Measurements from ENCODE around the gene PCDH9. TPM values are rescaled to one million over a fixed set of nuclear protein-coding genes. Genes with fewer than 3 reads are reported as not detected.

The PCDH9 gene
- total RNA-seq, 1 donor from 2014 or later, result 1.9 TPM

- Mint-ChIP-seq H3K4me1 (ENCODE audit: unreplicated experiment) (no peaks in the 10 kb centered on the region), H3K27me3 (ENCODE audit: unreplicated experiment) (peaks cover 1% of the 10 kb centered on the region)
- TF ChIP-seq CTCF (IDR thresholded peaks at IDR 0.05; ENCODE audit: unreplicated experiment), result no peak
These were observed 865.8 kb downstream of the PCDH9 start for GRCh38 chr13:66364346-66364745.

GRCh38 chr13:66362485-66362884 is 867.7 kb downstream of the PCDH9 start:
- no peak for DNase-seq (ENCODE audit: low spot score)
- H3K27ac Mint-ChIP-seq (ENCODE audit: unreplicated experiment), result no peak overlapping the region
- TF ChIP-seq CTCF (IDR thresholded peaks at IDR 0.05; ENCODE audit: unreplicated experiment), result no peak
- H3K27me3 Mint-ChIP-seq (ENCODE audit: unreplicated experiment), result peaks cover 1% of the 10 kb centered on the region
- H3K36me3 Mint-ChIP-seq (ENCODE audit: low read depth, unreplicated experiment), result no peaks in the 10 kb centered on the region
- no peaks in the 10 kb centered on the region for H3K4me1 Mint-ChIP-seq (ENCODE audit: unreplicated experiment)
- H3K9me3 Mint-ChIP-seq (ENCODE audit: unreplicated experiment), result no peaks in the 10 kb centered on the region
- no peak overlapping the region for H3K4me3 Mint-ChIP-seq (ENCODE audit: unreplicated experiment)

More at GRCh38 chr13:66364346-66364745, 865.8 kb downstream of the PCDH9 start:
- no peaks in the 10 kb centered on the region for H3K36me3 Mint-ChIP-seq (ENCODE audit: low read depth, unreplicated experiment)
- H3K9me3 Mint-ChIP-seq (ENCODE audit: unreplicated experiment), result no peaks in the 10 kb centered on the region
- no peak overlapping the region for H3K4me3 Mint-ChIP-seq (ENCODE audit: unreplicated experiment)
- no peak for DNase-seq (ENCODE audit: low spot score)
- H3K27ac Mint-ChIP-seq (ENCODE audit: unreplicated experiment), result no peak overlapping the region

GRCh38 chr13:66359910-66360552 is 870.1 kb downstream of the PCDH9 start:
- Mint-ChIP-seq H3K36me3 (ENCODE audit: low read depth, unreplicated experiment) (no peaks in the 10 kb centered on the region), H3K4me1 (ENCODE audit: unreplicated experiment) (no peaks in the 10 kb centered on the region), H3K4me3 (ENCODE audit: unreplicated experiment) (no peak overlapping the region), H3K27me3 (ENCODE audit: unreplicated experiment) (peaks cover 1% of the 10 kb centered on the region), H3K9me3 (ENCODE audit: unreplicated experiment) (no peaks in the 10 kb centered on the region), H3K27ac (ENCODE audit: unreplicated experiment) (no peak overlapping the region)
- no peak for TF ChIP-seq CTCF (IDR thresholded peaks at IDR 0.05; ENCODE audit: unreplicated experiment)
- DNase-seq (ENCODE audit: low spot score), result no peak

- H3K4me3 Mint-ChIP-seq (ENCODE audit: unreplicated experiment), result no peak overlapping the region
- DNase-seq (ENCODE audit: low spot score), result no peak
- H3K27ac Mint-ChIP-seq (ENCODE audit: unreplicated experiment), result no peak overlapping the region
- TF ChIP-seq CTCF (IDR thresholded peaks at IDR 0.05; ENCODE audit: unreplicated experiment), result no peak
- no peaks in the 10 kb centered on the region for H3K36me3 Mint-ChIP-seq (ENCODE audit: low read depth, unreplicated experiment)
- H3K9me3 Mint-ChIP-seq (ENCODE audit: unreplicated experiment), result no peaks in the 10 kb centered on the region
- peaks cover 1% of the 10 kb centered on the region for H3K27me3 Mint-ChIP-seq (ENCODE audit: unreplicated experiment)
- H3K4me1 Mint-ChIP-seq (ENCODE audit: unreplicated experiment), result no peaks in the 10 kb centered on the region
These were observed 870.7 kb downstream of the PCDH9 start for GRCh38 chr13:66359393-66359792.

GRCh38 chr13:66358564-66358963 is 871.6 kb downstream of the PCDH9 start:
- Mint-ChIP-seq H3K9me3 (ENCODE audit: unreplicated experiment) (no peaks in the 10 kb centered on the region), H3K36me3 (ENCODE audit: low read depth, unreplicated experiment) (no peaks in the 10 kb centered on the region), H3K27ac (ENCODE audit: unreplicated experiment) (no peak overlapping the region), H3K4me1 (ENCODE audit: unreplicated experiment) (no peaks in the 10 kb centered on the region), H3K27me3 (ENCODE audit: unreplicated experiment) (peaks cover 1% of the 10 kb centered on the region), H3K4me3 (ENCODE audit: unreplicated experiment) (no peak overlapping the region)
- no peak for DNase-seq (ENCODE audit: low spot score)
- no peak for TF ChIP-seq CTCF (IDR thresholded peaks at IDR 0.05; ENCODE audit: unreplicated experiment)

Data from endothelial cell (in vitro differentiated cells).